GM11168 (cell line): Measurements from ENCODE around the gene GABRA5.

Experiments used
- in situ Hi-C: fragments of 300-500 bp; cut with MboI; formaldehyde crosslinking; loops from one replicate; pipeline ENCODE4 v1.12.0; 2022; ENCODE audit warnings: low sequenced_read_pairs; ENCODE audit not compliant: unreplicated experiment

The GABRA5 gene

GRCh38 chr15:26974120-26974780 lies 107.4 kb downstream of the GABRA5 start:
- in situ Hi-C loops = no loop called here

- in situ Hi-C loops = no loop called here
These were observed 114.6 kb downstream of the GABRA5 start for GRCh38 chr15:26981492-26981891.

- in situ Hi-C loops = no loop called here
These were observed 117.0 kb downstream of the GABRA5 start for GRCh38 chr15:26983822-26984221.

GRCh38 chr15:26985050-26985449 lies 118.2 kb downstream of the GABRA5 start:
- in situ Hi-C loops = no loop called here

GRCh38 chr15:26996250-26996649 lies 129.4 kb downstream of the GABRA5 start:
- in situ Hi-C loops = no loop called here
